GM18517 (cell line): ENCODE measurements around the gene FOXR1.

Experiments
- ATAC-seq: cut with Tn5 transposase; IDR thresholded peaks from one replicate; pipeline ENCODE4 v1.9.1; 2021; ENCODE audit warnings: mild to moderate bottlenecking, moderate library complexity; ENCODE audit not compliant: unreplicated experiment

The FOXR1 gene

GRCh38 chr11:118971646-118972045, at the start of gene FOXR1:
FOXR1 (plus strand) TSS chr11:118971761; CDS start chr11:118971932, 171 bp downstream.
- no peak for ATAC-seq

- no peak for ATAC-seq
Observed at GRCh38 chr11:118921929-118922744, 49.4 kb upstream of the FOXR1 start.

GRCh38 chr11:118922745-118923627, 48.6 kb upstream of the FOXR1 start:
- no peak for ATAC-seq

- no peak for ATAC-seq
Observed at GRCh38 chr11:118923721-118924587, 47.6 kb upstream of the FOXR1 start.

GRCh38 chr11:118924591-118925585, 46.7 kb upstream of the FOXR1 start:
- no peak for ATAC-seq

GRCh38 chr11:118927554-118928100, 43.9 kb upstream of the FOXR1 start:
- ATAC-seq = no peak

GRCh38 chr11:118928101-118928869, 43.3 kb upstream of the FOXR1 start:
- ATAC-seq = peak; percentile 43

GRCh38 chr11:118928870-118929500, 42.6 kb upstream of the FOXR1 start:
- peak; percentile 1 for ATAC-seq

GRCh38 chr11:118929501-118930093, 42.0 kb upstream of the FOXR1 start:
- no peak for ATAC-seq

- ATAC-seq = no peak
Observed at GRCh38 chr11:118930094-118930712, 41.4 kb upstream of the FOXR1 start.

- ATAC-seq = no peak
Observed at GRCh38 chr11:118931571-118931970, 40.0 kb upstream of the FOXR1 start.

- ATAC-seq = no peak
Observed at GRCh38 chr11:118933486-118933885, 38.1 kb upstream of the FOXR1 start.

GRCh38 chr11:118935376-118935775, 36.2 kb upstream of the FOXR1 start:
- no peak for ATAC-seq

GRCh38 chr11:118938491-118939403, 32.8 kb upstream of the FOXR1 start:
- ATAC-seq = no peak

- no peak for ATAC-seq
Observed at GRCh38 chr11:118939404-118939915, 32.1 kb upstream of the FOXR1 start.
